ENCODE measurements around the gene IQCH.

The IQCH gene

DNA sequence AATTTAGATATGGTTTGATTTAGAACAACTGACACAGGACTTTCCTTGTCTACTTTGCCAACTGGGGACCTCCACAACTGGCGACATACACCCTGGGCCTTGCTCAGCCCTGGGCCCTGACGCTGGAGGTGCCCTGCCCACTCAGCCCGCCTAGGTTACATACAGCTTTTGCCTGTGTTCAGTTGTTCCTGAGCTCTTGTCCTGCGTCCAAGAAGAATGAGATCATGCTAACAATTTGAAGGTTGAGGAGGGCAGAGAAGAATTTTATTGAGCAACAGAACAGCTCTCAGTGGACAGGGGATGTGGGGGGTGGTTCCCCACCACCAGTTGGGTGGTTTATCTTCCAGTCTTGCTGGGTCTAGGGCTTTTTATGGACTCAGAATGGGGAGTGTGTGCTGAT is 67.9 kb downstream of the IQCH start:
- no peaks in the 10 kb centered on the region for H4K20me1 ChIP-seq (ENCODE audit: insufficient read depth)
- H3K9ac ChIP-seq = no peak overlapping the region
- no peaks in the 10 kb centered on the region for H3K27me3 ChIP-seq (ENCODE audit: insufficient read depth, low read depth)
- H2AFZ ChIP-seq (ENCODE audit: low read depth) = no peak overlapping the region
- H3K4me3 ChIP-seq (IDR thresholded peaks at IDR 0.05; ENCODE audit: insufficient read depth, low read depth, low read length) = no peak overlapping the region
- H3K79me2 ChIP-seq (ENCODE audit: insufficient read depth, low read depth) = no peaks in the 10 kb centered on the region
- H3K4me1 ChIP-seq (ENCODE audit: low read depth, poor library complexity, severe bottlenecking) = no peaks in the 10 kb centered on the region
- H3K36me3 ChIP-seq (ENCODE audit: insufficient read depth) = no peaks in the 10 kb centered on the region
- no peak overlapping the region for H3K4me2 ChIP-seq
- TF ChIP-seq, protein P1, sequence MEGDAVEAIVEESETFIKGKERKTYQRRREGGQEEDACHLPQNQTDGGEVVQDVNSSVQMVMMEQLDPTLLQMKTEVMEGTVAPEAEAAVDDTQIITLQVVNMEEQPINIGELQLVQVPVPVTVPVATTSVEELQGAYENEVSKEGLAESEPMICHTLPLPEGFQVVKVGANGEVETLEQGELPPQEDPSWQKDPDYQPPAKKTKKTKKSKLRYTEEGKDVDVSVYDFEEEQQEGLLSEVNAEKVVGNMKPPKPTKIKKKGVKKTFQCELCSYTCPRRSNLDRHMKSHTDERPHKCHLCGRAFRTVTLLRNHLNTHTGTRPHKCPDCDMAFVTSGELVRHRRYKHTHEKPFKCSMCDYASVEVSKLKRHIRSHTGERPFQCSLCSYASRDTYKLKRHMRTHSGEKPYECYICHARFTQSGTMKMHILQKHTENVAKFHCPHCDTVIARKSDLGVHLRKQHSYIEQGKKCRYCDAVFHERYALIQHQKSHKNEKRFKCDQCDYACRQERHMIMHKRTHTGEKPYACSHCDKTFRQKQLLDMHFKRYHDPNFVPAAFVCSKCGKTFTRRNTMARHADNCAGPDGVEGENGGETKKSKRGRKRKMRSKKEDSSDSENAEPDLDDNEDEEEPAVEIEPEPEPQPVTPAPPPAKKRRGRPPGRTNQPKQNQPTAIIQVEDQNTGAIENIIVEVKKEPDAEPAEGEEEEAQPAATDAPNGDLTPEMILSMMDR (conservative IDR thresholded peaks at IDR 0.05; ENCODE audit: low read depth, low read length) = no peak
- no peak overlapping the region for H3K27ac ChIP-seq

DNA sequence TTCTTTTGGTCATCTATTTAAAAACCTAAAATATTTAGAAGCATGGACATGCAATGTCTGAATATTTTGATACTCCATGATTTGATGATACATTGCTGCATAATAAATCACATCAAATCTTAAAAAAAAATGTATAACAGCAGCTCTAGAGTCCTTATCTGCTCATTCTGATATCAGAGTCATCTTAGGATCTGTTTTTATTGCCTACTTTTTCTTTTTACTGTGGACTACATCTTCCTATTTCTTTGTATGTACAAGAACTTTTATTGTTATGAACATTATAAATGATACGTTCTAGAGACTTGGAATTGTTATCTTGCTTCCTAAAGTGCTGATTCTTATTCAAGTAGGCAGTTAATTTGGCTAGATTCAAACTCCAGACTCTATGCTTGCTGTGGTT is 72.7 kb downstream of the IQCH start:
- no peak overlapping the region for H3K27ac ChIP-seq
- TF ChIP-seq, protein P1 (conservative IDR thresholded peaks at IDR 0.05; ENCODE audit: low read depth, low read length) = no peak
- no peaks in the 10 kb centered on the region for H3K4me1 ChIP-seq (ENCODE audit: low read depth, poor library complexity, severe bottlenecking)
- H3K9ac ChIP-seq = no peak overlapping the region
- H3K4me3 ChIP-seq (IDR thresholded peaks at IDR 0.05; ENCODE audit: insufficient read depth, low read depth, low read length) = no peak overlapping the region
- H3K79me2 ChIP-seq (ENCODE audit: insufficient read depth, low read depth) = no peaks in the 10 kb centered on the region
- H4K20me1 ChIP-seq (ENCODE audit: insufficient read depth) = no peaks in the 10 kb centered on the region
- no peak overlapping the region for H2AFZ ChIP-seq (ENCODE audit: low read depth)
- H3K4me2 ChIP-seq = no peak overlapping the region
- H3K27me3 ChIP-seq (ENCODE audit: insufficient read depth, low read depth) = no peaks in the 10 kb centered on the region
- no peaks in the 10 kb centered on the region for H3K36me3 ChIP-seq (ENCODE audit: insufficient read depth)

DNA sequence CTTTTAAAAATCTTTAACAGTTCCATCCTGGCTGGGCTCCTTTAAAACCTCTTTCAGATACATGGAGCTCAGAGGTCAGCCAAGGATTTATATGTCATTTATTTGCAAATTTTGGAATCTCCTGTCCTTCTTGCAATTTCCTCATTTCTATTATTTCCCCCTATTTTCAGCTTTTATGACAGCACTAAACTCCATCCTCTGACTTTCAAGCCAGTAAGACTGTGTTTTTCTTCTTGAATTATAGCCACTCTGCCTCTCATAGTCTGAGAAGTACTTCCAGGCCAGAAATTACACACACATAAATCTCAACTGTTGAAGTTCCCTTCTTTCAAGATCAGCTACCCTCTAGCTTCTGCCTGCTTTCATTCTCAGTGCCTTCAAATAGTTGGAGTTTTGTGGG is 73.2 kb downstream of the IQCH start:
- Histone ChIP-seq H3K79me2 (ENCODE audit: insufficient read depth, low read depth) (no peaks in the 10 kb centered on the region), H3K27ac (no peak overlapping the region)

DNA sequence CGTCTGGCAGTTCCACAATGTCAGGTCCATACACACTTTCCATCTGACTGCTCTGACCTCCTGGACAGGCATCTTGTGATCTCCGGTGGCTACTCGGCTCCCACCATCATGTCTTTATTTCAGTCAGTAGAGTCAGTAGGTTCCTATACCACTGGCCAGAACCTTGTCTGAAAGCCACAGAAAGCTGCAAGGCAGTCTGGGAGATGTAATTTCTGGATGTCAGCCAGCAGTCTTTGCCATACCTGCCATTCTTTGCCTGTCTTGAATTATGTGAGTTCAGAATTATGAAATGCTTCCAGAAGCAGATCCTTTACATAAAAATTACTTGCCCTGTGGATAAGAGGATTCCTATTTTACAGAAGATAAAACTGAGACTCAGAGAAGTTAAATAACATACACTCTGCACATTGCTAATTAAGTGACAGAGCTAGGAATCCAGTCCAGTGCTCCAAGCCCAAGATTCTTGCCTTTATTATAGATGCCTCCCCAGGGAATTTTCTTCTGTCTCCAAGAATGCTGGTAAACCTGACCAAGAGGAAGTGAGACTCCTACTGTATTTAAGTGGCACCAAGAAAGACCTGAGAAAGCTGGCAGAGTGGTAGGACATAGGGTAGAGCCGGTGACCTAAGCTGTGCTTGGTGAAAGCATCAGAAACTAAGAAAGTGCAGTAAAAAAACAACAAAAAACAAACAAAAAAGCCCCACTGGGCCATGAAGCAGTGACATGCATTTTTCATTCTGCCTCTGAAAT is 75.6 kb downstream of the IQCH start:
- H4K20me1 ChIP-seq (ENCODE audit: insufficient read depth) = no peaks in the 10 kb centered on the region
- H2AFZ ChIP-seq (ENCODE audit: low read depth) = no peak overlapping the region
- TF ChIP-seq, protein P1 (conservative IDR thresholded peaks at IDR 0.05; ENCODE audit: low read depth, low read length) = no peak
- no peaks in the 10 kb centered on the region for H3K36me3 ChIP-seq (ENCODE audit: insufficient read depth)
- H3K27ac ChIP-seq = no peak overlapping the region
- H3K4me3 ChIP-seq (IDR thresholded peaks at IDR 0.05; ENCODE audit: insufficient read depth, low read depth, low read length) = no peak overlapping the region
- no peaks in the 10 kb centered on the region for H3K4me1 ChIP-seq (ENCODE audit: low read depth, poor library complexity, severe bottlenecking)
- H3K9ac ChIP-seq = no peak overlapping the region
- no peak overlapping the region for H3K4me2 ChIP-seq
- no peaks in the 10 kb centered on the region for H3K79me2 ChIP-seq (ENCODE audit: insufficient read depth, low read depth)
- no peaks in the 10 kb centered on the region for H3K27me3 ChIP-seq (ENCODE audit: insufficient read depth, low read depth)

More for the DNA sequence above, 73.2 kb downstream of the IQCH start:
- H3K4me1 ChIP-seq (ENCODE audit: low read depth, poor library complexity, severe bottlenecking) = no peaks in the 10 kb centered on the region
- H3K27me3 ChIP-seq (ENCODE audit: insufficient read depth, low read depth) = no peaks in the 10 kb centered on the region
- no peak overlapping the region for H3K4me2 ChIP-seq
- no peak overlapping the region for H3K4me3 ChIP-seq (IDR thresholded peaks at IDR 0.05; ENCODE audit: insufficient read depth, low read depth, low read length)
- H2AFZ ChIP-seq (ENCODE audit: low read depth) = no peak overlapping the region
- no peaks in the 10 kb centered on the region for H3K36me3 ChIP-seq (ENCODE audit: insufficient read depth)
- no peak overlapping the region for H3K9ac ChIP-seq
- TF ChIP-seq, protein P1 (conservative IDR thresholded peaks at IDR 0.05; ENCODE audit: low read depth, low read length) = no peak
- no peaks in the 10 kb centered on the region for H4K20me1 ChIP-seq (ENCODE audit: insufficient read depth)

Measured in KMS-11 (cell line).